ENCODE results near the gene CCNI2. TPM values are rescaled to one million over a fixed set of nuclear protein-coding genes. Genes with fewer than 3 reads are reported as not detected.

CCNI2 gene
- total and polyA plus RNA-seq, 9 of the 15 experiments (the other 6 are each of a cell fraction or from before 2014, with no cell fraction given), result 0.05 to 1.7 (median 0.81) TPM; not detected in 5

DNA sequence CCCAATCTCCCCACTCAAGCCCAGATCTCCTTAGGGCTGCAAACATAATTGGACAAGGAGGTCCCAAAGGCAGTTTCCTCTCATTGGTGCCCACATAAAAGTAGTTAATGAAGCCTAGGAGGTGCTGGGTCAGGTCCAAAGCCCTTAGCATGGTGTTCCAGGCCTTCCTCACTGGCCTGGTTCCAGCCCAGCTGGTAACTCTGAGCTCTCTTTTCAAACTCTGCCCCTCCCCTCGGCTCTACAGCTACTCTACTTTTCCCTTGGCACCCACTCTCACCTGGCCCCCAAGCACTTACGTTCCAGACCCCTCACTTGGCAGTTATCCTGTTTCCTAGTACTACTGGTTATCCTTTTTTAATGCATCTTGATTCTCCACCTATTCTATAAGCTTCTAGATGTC is 19.9 kb downstream of the CCNI2 start (continued):
- TF ChIP-seq, protein P1, sequence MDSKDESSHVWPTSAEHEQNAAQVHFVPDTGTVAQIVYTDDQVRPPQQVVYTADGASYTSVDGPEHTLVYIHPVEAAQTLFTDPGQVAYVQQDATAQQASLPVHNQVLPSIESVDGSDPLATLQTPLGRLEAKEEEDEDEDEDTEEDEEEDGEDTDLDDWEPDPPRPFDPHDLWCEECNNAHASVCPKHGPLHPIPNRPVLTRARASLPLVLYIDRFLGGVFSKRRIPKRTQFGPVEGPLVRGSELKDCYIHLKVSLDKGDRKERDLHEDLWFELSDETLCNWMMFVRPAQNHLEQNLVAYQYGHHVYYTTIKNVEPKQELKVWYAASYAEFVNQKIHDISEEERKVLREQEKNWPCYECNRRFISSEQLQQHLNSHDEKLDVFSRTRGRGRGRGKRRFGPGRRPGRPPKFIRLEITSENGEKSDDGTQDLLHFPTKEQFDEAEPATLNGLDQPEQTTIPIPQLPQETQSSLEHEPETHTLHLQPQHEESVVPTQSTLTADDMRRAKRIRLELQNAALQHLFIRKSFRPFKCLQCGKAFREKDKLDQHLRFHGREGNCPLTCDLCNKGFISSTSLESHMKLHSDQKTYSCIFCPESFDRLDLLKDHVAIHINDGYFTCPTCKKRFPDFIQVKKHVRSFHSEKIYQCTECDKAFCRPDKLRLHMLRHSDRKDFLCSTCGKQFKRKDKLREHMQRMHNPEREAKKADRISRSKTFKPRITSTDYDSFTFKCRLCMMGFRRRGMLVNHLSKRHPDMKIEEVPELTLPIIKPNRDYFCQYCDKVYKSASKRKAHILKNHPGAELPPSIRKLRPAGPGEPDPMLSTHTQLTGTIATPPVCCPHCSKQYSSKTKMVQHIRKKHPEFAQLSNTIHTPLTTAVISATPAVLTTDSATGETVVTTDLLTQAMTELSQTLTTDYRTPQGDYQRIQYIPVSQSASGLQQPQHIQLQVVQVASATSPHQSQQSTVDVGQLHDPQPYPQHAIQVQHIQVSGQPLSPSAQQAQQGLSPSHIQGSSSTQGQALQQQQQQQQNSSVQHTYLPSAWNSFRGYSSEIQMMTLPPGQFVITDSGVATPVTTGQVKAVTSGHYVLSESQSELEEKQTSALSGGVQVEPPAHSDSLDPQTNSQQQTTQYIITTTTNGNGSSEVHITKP (IDR thresholded peaks at IDR 0.05; ENCODE audit: partially characterized antibody), result no peak

DNA sequence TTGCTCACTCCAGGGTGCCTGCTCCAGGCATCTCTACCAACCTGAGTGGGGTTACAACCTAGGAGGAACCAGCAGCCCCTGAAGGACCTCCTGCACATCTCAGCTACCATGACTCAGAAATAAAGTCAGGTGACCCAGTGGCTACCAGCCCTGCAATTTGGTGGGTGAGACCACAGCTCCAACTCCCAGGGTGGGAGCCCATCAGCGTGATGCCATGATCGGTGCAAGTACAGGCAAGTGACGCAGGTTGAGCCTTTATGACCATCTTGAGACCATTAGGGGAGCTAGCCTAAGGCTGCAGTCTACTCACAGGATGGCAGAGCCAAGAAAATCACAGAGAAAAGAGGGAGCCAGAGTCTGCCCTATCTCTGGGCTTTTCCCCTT is 21.3 kb downstream of the CCNI2 start:
- TF ChIP-seq, protein P2, sequence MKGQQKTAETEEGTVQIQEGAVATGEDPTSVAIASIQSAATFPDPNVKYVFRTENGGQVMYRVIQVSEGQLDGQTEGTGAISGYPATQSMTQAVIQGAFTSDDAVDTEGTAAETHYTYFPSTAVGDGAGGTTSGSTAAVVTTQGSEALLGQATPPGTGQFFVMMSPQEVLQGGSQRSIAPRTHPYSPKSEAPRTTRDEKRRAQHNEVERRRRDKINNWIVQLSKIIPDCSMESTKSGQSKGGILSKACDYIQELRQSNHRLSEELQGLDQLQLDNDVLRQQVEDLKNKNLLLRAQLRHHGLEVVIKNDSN (CRISPR knock-in tag; IDR thresholded peaks at IDR 0.05), result 0 out of 2 replicates have a peak, but pooled peaks have one; percentile 7
- TF ChIP-seq, protein P3, sequence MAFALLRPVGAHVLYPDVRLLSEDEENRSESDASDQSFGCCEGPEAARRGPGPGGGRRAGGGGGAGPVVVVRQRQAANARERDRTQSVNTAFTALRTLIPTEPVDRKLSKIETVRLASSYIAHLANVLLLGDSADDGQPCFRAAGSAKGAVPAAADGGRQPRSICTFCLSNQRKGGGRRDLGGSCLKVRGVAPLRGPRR (CRISPR knock-in tag; IDR thresholded peaks at IDR 0.05), result no peak
- ChIA-PET POLR2A (interaction anchor here (1.8 to 3.5 kb wide), 2 partner anchors 9 to 12 kb away, joined by 8 to 22 read pairs; no protein-coding TSS in a partner anchor), CTCF (ENCODE audit: low intra/inter-chr PET ratio) (no interaction called here)
- ATAC-seq, result no peak
- no peaks in the 10 kb centered on the region for H3K9me1 ChIP-seq (ENCODE audit: control insufficient read depth, insufficient read depth, low read length)
- H3K27ac ChIP-seq (ENCODE audit: extremely low read depth, low read depth, low read length), result no peak overlapping the region
- no peak overlapping the region for H3K4me2 ChIP-seq (ENCODE audit: insufficient read depth, low read length)
- H3K36me3 ChIP-seq (ENCODE audit: control insufficient read depth, insufficient read depth, low read length), result peaks cover 79% of the 10 kb centered on the region; the same call in 2 of the 3 replicates
- H3K79me2 ChIP-seq (ENCODE audit: control insufficient read depth, insufficient read depth, low read length), result peaks cover 70% of the 10 kb centered on the region
- no peak overlapping the region for H3K4me3 ChIP-seq
- intact Hi-C loops (cut with micrococcal nuclease), result no loop called here
- peaks cover 18% of the 10 kb centered on the region for H4K20me1 ChIP-seq (replicated peaks; ENCODE audit: control insufficient read depth, insufficient read depth, low read length)
- no peaks in the 10 kb centered on the region for H3K27me3 ChIP-seq (ENCODE audit: control insufficient read depth in 2 of 2, insufficient read depth in 2 of 2, low read length in 2 of 2)
- no TSS peak for BruUV-seq (replicated peaks)
- peaks cover 12 to 25% of the 10 kb centered on the region in 2 experiments; a peak in 4 of 5 replicates for H3K4me1 ChIP-seq (replicated peaks in 1 of 2; ENCODE audit: control insufficient read depth in 2 of 2, insufficient read depth in 2 of 2, low read length in 2 of 2)
- in situ Hi-C loops (cut with MboI), result no loop called here
- peak overlapping the region in 1 of 2 experiments; percentile 41; a peak in 2 of 4 replicates for H3K9ac ChIP-seq (ENCODE audit: insufficient read depth in 1 of 2, low read depth in 2 of 2, low read length in 2 of 2)
- WGBS (ENCODE audit: insufficient coverage, low coverage, missing lambda C conversion rate), result 98% methylated on average over 3 of the region's 3 CpGs
- FAIRE-seq, result no peak
- DNase-seq (ENCODE audit: extremely low read depth in 1 of 4, low spot score in 3 of 4), result no peak
- no peak overlapping the region for H2AFZ ChIP-seq (ENCODE audit: low read depth, low read length)
- no peaks in the 10 kb centered on the region for H3K9me3 ChIP-seq (replicated peaks; ENCODE audit: control insufficient read depth, insufficient read depth, low read depth, low read length)

All from K562 (cell line).